GM12878 (cell line): ENCODE results near the gene ATXN1. TPM values are rescaled to one million over a fixed set of nuclear protein-coding genes. Genes with fewer than 3 reads are reported as not detected.

ENCODE experiments used
- ATF7 ChIP-seq: fragments of 450-650 bp; IDR thresholded peaks from 2 replicates; pipeline ENCODE4 v1.6.1; 2016; ENCODE audit warnings: low read depth, mild to moderate bottlenecking
- BACH1 ChIP-seq: fragments of 450-650 bp; IDR thresholded peaks from 2 replicates; pipeline ENCODE4 v1.6.1; 2017; ENCODE audit warnings: mild to moderate bottlenecking, borderline replicate concordance
- EP300 ChIP-seq, 2 experiments: fragments of 150-350 bp in 1 of 2; IDR thresholded peaks; 2 replicates each; pipeline ENCODE4 v1.6.1; 2011 to 2012; ENCODE audit warnings: low read depth in 2 of 2, low read length in 2 of 2, borderline replicate concordance in 1 of 2, improper control_type of control experiment in 1 of 2, inconsistent platforms in 1 of 2; ENCODE audit not compliant: control insufficient read depth in 1 of 2
- FOXM1 ChIP-seq: IDR thresholded peaks from 2 replicates; pipeline ENCODE4 v1.6.1; 2012; ENCODE audit warnings: low read depth, mild to moderate bottlenecking, inconsistent platforms, low read length, moderate library complexity
- HDAC6 ChIP-seq: fragments of 200-600 bp; sonication (generic); IDR thresholded peaks from one replicate; pipeline ENCODE4 v1.8.0; 2017; ENCODE audit warnings: antibody characterized with exemption; ENCODE audit not compliant: unreplicated experiment
- IKZF1 ChIP-seq: fragments of 450-650 bp; conservative IDR thresholded peaks from 2 replicates; pipeline ENCODE4 v1.6.1; 2017; ENCODE audit warnings: antibody characterized with exemption, mild to moderate bottlenecking
- KLF5 ChIP-seq: fragments of 450-650 bp; IDR thresholded peaks from 2 replicates; pipeline ENCODE4 v1.6.1; 2014; ENCODE audit warnings: mild to moderate bottlenecking; ENCODE audit not compliant: partially characterized antibody
- LARP7 ChIP-seq: fragments of 450-650 bp; IDR thresholded peaks from 2 replicates; pipeline ENCODE4 v1.6.1; 2017; ENCODE audit warnings: mild to moderate bottlenecking
- MEF2B ChIP-seq: fragments of 450-650 bp; IDR thresholded peaks from 2 replicates; pipeline ENCODE4 v1.6.1; 2018; ENCODE audit warnings: mild to moderate bottlenecking, moderate library complexity; ENCODE audit not compliant: partially characterized antibody, poor library complexity, severe bottlenecking
- MTA2 ChIP-seq: fragments of 450-650 bp; IDR thresholded peaks from 2 replicates; pipeline ENCODE4 v1.6.1; 2016; ENCODE audit warnings: low read depth, mild to moderate bottlenecking, moderate library complexity
- NFIC ChIP-seq: IDR thresholded peaks from 2 replicates; pipeline ENCODE4 v1.6.1; 2012; ENCODE audit warnings: low read depth, mild to moderate bottlenecking, inconsistent platforms, low read length, moderate library complexity
- NRF1 ChIP-seq: conservative IDR thresholded peaks from 2 replicates; pipeline ENCODE4 v1.6.1; 2011; ENCODE audit warnings: mild to moderate bottlenecking, low read depth, low read length, improper control_type of control experiment
- PML ChIP-seq: IDR thresholded peaks from 2 replicates; pipeline ENCODE4 v1.6.1; 2012; ENCODE audit warnings: low read length, inconsistent platforms
- RBBP5 ChIP-seq: fragments of 200-600 bp; sonication (generic); conservative IDR thresholded peaks from 2 replicates; pipeline ENCODE4 v1.6.1; 2016
- SMC3 ChIP-seq: IDR thresholded peaks from 2 replicates; pipeline ENCODE4 v1.6.1; 2011; ENCODE audit warnings: low read length, improper control_type of control experiment, borderline replicate concordance
- TBL1XR1 ChIP-seq: IDR thresholded peaks from 2 replicates; pipeline ENCODE4 v1.6.1; 2012; ENCODE audit warnings: low read depth, low read length, improper control_type of control experiment
- TCF3 ChIP-seq: IDR thresholded peaks from 2 replicates; pipeline ENCODE4 v1.6.1; 2012; ENCODE audit warnings: low read depth, mild to moderate bottlenecking, low read length, borderline replicate concordance; ENCODE audit not compliant: insufficient read depth
- ZNF274 ChIP-seq: IDR thresholded peaks from one replicate; pipeline ENCODE4 v1.8.0; 2011; ENCODE audit not compliant: insufficient read length, insufficient read depth
- polyA plus RNA-seq, 11 experiments: library from polyadenylated mRNA; depleted of rRNA in 4 of 11; unstranded in 6 of 11; stranded (reverse) in 5 of 11; fragments of >200 nt; fragmentation: Nextera tagmentation in 4 of 11; fragmentation: Illumina TruSeq in 1 of 11; extraction: Ambion mirVana in 4 of 11; extraction: Trizol in 1 of 11; gene quantifications; 1 replicate in 1 of 11; 2 replicates in 10 of 11; pipeline versions ENCODE4 v1.2.1 to v1.2.3, GENCODE V29; 2011 to 2016; ENCODE audit warnings: inconsistent platforms in 2 of 11, missing spikeins in 2 of 11, low read depth in 1 of 11
- total RNA-seq, 4 experiments: library from RNA; depleted of rRNA in 3 of 4; stranded (reverse); fragments of >200 nt in 3 of 4; fragmentation: Illumina TruSeq in 1 of 4; extraction: Trizol in 1 of 4; gene quantifications; 2 replicates each; pipeline versions ENCODE4 v1.2.1 to v1.2.3, GENCODE V29; 2013 to 2021
- TF ChIP-seq, protein P1 (sequence below): fragments of 450-650 bp; IDR thresholded peaks from 2 replicates; pipeline ENCODE4 v1.6.1; 2017; ENCODE audit warnings: mild to moderate bottlenecking, moderate library complexity
- TF ChIP-seq, protein P2 (sequence below): fragments of 450-650 bp; formaldehyde crosslinking; IDR thresholded peaks from 2 replicates; pipeline ENCODE4 v1.4.0; 2022; ENCODE audit warnings: mild to moderate bottlenecking, moderate library complexity
- TF ChIP-seq, protein P3 (sequence below): fragments of 450-650 bp; IDR thresholded peaks from 2 replicates; pipeline ENCODE4 v1.6.1; 2018; ENCODE audit warnings: mild to moderate bottlenecking, low read depth, moderate library complexity; ENCODE audit not compliant: partially characterized antibody

The ATXN1 gene
- total and polyA plus RNA-seq, 10 of the 15 experiments (the other 5 are each of a cell fraction or from before 2014, with no cell fraction given) = 12.2 to 51.2 (median 20.5) TPM

DNA sequence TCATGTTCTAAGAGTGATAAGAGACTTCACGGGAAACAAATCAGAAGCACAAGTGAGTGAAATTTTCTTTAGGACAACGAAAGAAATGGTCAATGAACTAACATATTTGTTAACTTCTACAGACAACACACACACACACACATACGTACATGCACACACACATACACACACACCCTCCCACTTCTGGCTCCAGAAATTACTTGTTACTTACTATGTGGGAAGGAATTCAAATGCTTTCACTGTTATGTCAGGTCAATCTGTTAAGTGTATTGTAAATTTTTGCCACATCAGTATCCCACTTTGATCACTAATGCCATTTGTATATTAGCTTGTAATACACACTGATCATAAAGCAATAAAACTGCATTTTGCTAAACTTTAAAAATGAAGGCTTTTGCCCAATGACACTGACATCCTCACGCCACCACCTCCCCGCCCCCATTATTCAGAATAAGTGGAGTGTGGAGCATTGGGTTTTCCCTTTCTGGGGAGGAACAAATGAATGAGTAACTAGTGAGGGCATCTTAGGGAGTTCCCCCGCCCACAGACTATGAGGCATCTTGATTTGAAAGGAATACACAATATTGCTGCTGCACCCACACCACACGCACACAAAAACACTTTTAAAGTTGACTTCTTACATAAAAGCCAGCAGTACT lies 76.2 kb downstream of the ATXN1 start (continued):
- TF ChIP-seq ATF7 (peak; percentile 79), MTA2 (peak; percentile 81), BACH1 (no peak; the same call in 1 of the 2 replicates), NRF1 (no peak), PML (peak; percentile 76), IKZF1 (peak; percentile 78), FOXM1 (peak; percentile 94), MEF2B (no peak), LARP7 (no peak), RBBP5 (no peak), HDAC6 (no peak), NFIC (peak; percentile 93), SMC3 (no peak), KLF5 (peak; percentile 27), ZNF274 (no peak), TBL1XR1 (peak; percentile 90; the same call in 1 of the 2 replicates), EP300 (IDR thresholded peaks at IDR 0.05; ENCODE audit: borderline replicate concordance in 1 of 2, control insufficient read depth in 1 of 2, low read depth in 2 of 2, low read length in 2 of 2) (peak; percentile 61 to 80; a peak in 3 of 4 replicates), TCF3 (0 out of 2 replicates have a peak, but pooled peaks have one; percentile 50)
- TF ChIP-seq, protein P1, sequence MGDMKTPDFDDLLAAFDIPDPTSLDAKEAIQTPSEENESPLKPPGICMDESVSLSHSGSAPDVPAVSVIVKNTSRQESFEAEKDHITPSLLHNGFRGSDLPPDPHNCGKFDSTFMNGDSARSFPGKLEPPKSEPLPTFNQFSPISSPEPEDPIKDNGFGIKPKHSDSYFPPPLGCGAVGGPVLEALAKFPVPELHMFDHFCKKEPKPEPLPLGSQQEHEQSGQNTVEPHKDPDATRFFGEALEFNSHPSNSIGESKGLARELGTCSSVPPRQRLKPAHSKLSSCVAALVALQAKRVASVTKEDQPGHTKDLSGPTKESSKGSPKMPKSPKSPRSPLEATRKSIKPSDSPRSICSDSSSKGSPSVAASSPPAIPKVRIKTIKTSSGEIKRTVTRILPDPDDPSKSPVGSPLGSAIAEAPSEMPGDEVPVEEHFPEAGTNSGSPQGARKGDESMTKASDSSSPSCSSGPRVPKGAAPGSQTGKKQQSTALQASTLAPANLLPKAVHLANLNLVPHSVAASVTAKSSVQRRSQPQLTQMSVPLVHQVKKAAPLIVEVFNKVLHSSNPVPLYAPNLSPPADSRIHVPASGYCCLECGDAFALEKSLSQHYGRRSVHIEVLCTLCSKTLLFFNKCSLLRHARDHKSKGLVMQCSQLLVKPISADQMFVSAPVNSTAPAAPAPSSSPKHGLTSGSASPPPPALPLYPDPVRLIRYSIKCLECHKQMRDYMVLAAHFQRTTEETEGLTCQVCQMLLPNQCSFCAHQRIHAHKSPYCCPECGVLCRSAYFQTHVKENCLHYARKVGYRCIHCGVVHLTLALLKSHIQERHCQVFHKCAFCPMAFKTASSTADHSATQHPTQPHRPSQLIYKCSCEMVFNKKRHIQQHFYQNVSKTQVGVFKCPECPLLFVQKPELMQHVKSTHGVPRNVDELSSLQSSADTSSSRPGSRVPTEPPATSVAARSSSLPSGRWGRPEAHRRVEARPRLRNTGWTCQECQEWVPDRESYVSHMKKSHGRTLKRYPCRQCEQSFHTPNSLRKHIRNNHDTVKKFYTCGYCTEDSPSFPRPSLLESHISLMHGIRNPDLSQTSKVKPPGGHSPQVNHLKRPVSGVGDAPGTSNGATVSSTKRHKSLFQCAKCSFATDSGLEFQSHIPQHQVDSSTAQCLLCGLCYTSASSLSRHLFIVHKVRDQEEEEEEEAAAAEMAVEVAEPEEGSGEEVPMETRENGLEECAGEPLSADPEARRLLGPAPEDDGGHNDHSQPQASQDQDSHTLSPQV = no peak
- TF ChIP-seq, protein P2, sequence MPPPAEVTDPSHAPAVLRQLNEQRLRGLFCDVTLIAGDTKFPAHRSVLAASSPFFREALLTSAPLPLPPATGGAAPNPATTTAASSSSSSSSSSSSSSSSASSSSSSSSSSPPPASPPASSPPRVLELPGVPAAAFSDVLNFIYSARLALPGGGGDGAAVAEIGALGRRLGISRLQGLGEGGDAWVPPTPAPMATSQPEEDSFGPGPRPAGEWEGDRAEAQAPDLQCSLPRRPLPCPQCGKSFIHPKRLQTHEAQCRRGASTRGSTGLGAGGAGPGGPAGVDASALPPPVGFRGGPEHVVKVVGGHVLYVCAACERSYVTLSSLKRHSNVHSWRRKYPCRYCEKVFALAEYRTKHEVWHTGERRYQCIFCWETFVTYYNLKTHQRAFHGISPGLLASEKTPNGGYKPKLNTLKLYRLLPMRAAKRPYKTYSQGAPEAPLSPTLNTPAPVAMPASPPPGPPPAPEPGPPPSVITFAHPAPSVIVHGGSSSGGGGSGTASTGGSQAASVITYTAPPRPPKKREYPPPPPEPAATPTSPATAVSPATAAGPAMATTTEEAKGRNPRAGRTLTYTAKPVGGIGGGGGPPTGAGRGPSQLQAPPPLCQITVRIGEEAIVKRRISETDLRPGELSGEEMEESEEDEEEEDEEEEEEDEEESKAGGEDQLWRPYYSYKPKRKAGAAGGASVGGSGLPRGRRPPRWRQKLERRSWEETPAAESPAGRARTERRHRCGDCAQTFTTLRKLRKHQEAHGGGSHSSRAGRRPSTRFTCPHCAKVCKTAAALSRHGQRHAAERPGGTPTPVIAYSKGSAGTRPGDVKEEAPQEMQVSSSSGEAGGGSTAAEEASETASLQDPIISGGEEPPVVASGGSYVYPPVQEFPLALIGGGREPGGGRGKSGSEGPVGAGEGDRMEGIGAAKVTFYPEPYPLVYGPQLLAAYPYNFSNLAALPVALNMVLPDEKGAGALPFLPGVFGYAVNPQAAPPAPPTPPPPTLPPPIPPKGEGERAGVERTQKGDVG (CRISPR knock-in tag) = no peak
- TF ChIP-seq, protein P3, sequence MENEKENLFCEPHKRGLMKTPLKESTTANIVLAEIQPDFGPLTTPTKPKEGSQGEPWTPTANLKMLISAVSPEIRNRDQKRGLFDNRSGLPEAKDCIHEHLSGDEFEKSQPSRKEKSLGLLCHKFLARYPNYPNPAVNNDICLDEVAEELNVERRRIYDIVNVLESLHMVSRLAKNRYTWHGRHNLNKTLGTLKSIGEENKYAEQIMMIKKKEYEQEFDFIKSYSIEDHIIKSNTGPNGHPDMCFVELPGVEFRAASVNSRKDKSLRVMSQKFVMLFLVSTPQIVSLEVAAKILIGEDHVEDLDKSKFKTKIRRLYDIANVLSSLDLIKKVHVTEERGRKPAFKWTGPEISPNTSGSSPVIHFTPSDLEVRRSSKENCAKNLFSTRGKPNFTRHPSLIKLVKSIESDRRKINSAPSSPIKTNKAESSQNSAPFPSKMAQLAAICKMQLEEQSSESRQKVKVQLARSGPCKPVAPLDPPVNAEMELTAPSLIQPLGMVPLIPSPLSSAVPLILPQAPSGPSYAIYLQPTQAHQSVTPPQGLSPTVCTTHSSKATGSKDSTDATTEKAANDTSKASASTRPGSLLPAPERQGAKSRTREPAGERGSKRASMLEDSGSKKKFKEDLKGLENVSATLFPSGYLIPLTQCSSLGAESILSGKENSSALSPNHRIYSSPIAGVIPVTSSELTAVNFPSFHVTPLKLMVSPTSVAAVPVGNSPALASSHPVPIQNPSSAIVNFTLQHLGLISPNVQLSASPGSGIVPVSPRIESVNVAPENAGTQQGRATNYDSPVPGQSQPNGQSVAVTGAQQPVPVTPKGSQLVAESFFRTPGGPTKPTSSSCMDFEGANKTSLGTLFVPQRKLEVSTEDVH = no peak
